Small intestine (tissue), 7 donors: ENCODE data around the gene REV1. TPM values are rescaled to one million over a fixed set of nuclear protein-coding genes. Genes with fewer than 3 reads are reported as not detected.
"Not testable (repeated sequence)": the region's sequence is repeated elsewhere in the genome, so short reads cannot be mapped to it uniquely, and the experiment has no call there.

Experiments used
- DNase-seq, 2 donors: peaks; one replicate each; pipeline versions ENCODE4 v3.0.0 to v3.0.0-alpha.2; 2013
- FAIRE-seq: peaks from 2 replicates; lab custom pipeline; 2012; peaks lifted over from hg19 to GRCh38; lab: Jason Lieb, UNC
- H3K27ac ChIP-seq, 3 donors: one replicate each; pipeline ENCODE4 v1.5.1; 2013; ENCODE audit warnings: low read length in 2 of 3, mild to moderate bottlenecking in 2 of 3, control low read depth in 1 of 3, inconsistent platforms in 1 of 3, low read depth in 1 of 3, moderate library complexity in 1 of 3
- H3K27me3 ChIP-seq, 3 donors: one replicate each; pipeline ENCODE4 v1.6.1; 2013; ENCODE audit warnings: low read length in 3 of 3, inconsistent platforms in 1 of 3; ENCODE audit not compliant: control insufficient read depth in 3 of 3, insufficient read depth in 3 of 3
- H3K36me3 ChIP-seq, 3 donors: one replicate each; pipeline ENCODE4 v1.6.1; 2013; ENCODE audit warnings: low read length in 3 of 3, inconsistent platforms in 1 of 3, low read depth in 1 of 3, mild to moderate bottlenecking in 1 of 3, moderate library complexity in 1 of 3; ENCODE audit not compliant: control insufficient read depth in 3 of 3, insufficient read depth in 2 of 3
- H3K4me1 ChIP-seq, 3 donors: one replicate each; pipeline ENCODE4 v1.6.1; 2013; ENCODE audit warnings: low read length in 2 of 3, inconsistent platforms in 1 of 3, low read depth in 1 of 3, mild to moderate bottlenecking in 1 of 3, moderate library complexity in 1 of 3; ENCODE audit not compliant: control insufficient read depth in 3 of 3, insufficient read depth in 2 of 3
- H3K4me3 ChIP-seq, 3 donors: one replicate each; pipeline ENCODE4 v1.5.1; 2013; ENCODE audit warnings: low read length in 3 of 3, control low read depth in 1 of 3, inconsistent platforms in 1 of 3, low read depth in 1 of 3, mild to moderate bottlenecking in 1 of 3, moderate library complexity in 1 of 3
- H3K9me3 ChIP-seq, 2 donors: one replicate each; pipeline ENCODE4 v1.6.1; 2013; ENCODE audit warnings: low read depth in 1 of 2, low read length in 1 of 2; ENCODE audit not compliant: control insufficient read depth in 2 of 2, insufficient read depth in 1 of 2
- WGBS, 3 donors: extraction: QIAGEN DNeasy Blood & Tissue Kit; methylation state at CpG; one replicate each; pipeline ENCODE4 v1.1.7; 2013; 5-methylcytosine and 5-hydroxymethylcytosine counted together
- polyA plus RNA-seq, 4 donors: library from polyadenylated mRNA; stranded (reverse) in 3 of 4; unstranded in 1 of 4; fragments of 200-250 nt in 3 of 4; fragments of 120-200 nt in 1 of 4; gene quantifications; one replicate each; pipeline versions ENCODE4 v1.2.1 to v1.2.3, GENCODE V29; 2013
- donor health status: healthy with polysubstance abuse.
- donor health status: control.
- donor health status: control.
- donor health status: Bipolar disorder and iron deficiency.
- donor health status: healthy.

REV1 gene
- polyA plus RNA-seq, 4 donors = 9.7 to 40.1 (median 17.8) TPM

DNA sequence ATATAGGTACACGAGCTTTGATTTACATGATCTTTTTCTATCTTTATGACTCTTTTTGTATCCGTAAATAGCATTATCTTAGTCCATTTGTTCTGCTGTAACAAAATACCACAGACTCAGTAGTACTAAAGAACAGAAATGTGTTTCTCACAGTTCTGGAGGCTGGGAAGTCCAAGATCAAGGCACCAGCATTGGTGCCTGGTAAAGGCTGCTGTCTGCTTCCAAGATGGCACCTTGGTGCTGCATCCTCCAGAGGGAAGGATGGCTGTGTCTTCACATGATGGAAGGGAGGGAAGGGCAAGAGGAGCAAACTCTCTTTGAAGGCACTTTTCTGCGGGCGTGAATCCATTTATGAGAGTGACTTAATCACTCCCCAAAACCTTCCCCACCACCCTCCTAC, 116.7 kb downstream of the REV1 start:
- FAIRE-seq (no peak), DNase-seq (no peak)
- no peak overlapping the region for H3K4me3 ChIP-seq
- H3K36me3 ChIP-seq = peaks cover 2 to 20% (median 10%) of the 10 kb centered on the region in 3 donors
- no peak overlapping the region for H3K27ac ChIP-seq
- H3K9me3 ChIP-seq = peaks cover 0 to 8% of the 10 kb centered on the region in 2 donors
- H3K4me1 ChIP-seq = no peaks in the 10 kb centered on the region
- WGBS, 3 donors = 94 to 97% (median 96%) methylated on average over 4 of the region's 4 CpGs
- no peaks in the 10 kb centered on the region for H3K27me3 ChIP-seq

- peaks cover 6 to 19% (median 10%) of the 10 kb centered on the region in 3 donors for H3K36me3 ChIP-seq
- H3K4me1 ChIP-seq, H3K9me3 ChIP-seq, H3K27ac ChIP-seq, H3K4me3 ChIP-seq, FAIRE-seq, DNase-seq, H3K27me3 ChIP-seq: not testable (repeated sequence)
- 77 to 89% (median 88%) methylated on average over 5 of the region's 5 CpGs for WGBS, 3 donors
These were observed 121.0 kb downstream of the REV1 start for GRCh38 chr2:99368854-99369253.

DNA sequence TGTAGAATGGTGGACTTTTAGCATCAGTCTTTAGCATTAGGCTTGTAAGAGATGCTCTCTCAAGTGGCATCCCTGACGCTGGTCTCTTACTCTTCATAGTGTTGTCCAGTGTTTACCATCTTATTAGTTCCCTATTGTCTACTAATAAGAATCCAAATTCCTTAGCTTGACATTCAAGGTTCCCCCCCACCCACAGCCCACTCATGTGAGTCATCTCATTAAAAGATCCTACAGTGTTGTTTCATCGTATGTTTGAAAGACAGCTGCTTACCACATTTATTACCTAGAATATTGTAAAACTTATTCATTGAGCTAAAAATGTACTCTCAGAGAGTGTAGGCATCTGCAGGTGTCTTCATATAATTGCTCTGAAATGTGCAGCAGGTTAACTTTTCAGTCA, 124.2 kb downstream of the REV1 start:
- DNase-seq (no peak), FAIRE-seq (no peak)
- H3K36me3 ChIP-seq = peaks cover 5 to 15% (median 10%) of the 10 kb centered on the region in 3 donors
- no peaks in the 10 kb centered on the region for H3K9me3 ChIP-seq
- no peak overlapping the region for H3K4me3 ChIP-seq
- WGBS, 3 donors = 37 to 89% (median 75%) methylated on average over 2 of the region's 2 CpGs
- no peak overlapping the region for H3K27ac ChIP-seq
- no peaks in the 10 kb centered on the region for H3K4me1 ChIP-seq
- H3K27me3 ChIP-seq = no peaks in the 10 kb centered on the region

GRCh38 chr2:99356853-99357252, 133.0 kb downstream of the REV1 start:
- H3K9me3 ChIP-seq = no peaks in the 10 kb centered on the region

DNA sequence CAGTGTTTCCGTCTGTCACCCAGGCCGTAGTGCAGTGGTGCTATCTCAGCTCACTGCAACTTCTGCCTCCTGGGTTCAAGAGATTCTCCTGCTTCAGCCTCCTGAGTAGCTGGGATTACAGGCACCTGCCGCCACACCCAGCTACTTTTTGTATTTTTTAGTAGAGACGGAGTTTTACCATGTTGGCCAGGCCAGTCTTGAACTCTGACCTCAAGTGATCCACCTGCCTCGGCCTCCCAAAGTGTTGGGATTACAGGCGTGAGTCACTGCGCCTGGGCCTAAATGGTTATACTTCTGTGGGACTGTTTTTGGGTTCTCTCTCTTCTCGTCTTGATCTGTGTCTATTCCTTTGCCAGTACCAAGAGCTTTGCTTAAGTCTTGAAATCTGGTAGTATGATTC, 135.0 kb downstream of the REV1 start:
- not testable (repeated sequence) for FAIRE-seq, DNase-seq, H3K4me1 ChIP-seq, H3K27ac ChIP-seq, H3K36me3 ChIP-seq, H3K27me3 ChIP-seq, H3K4me3 ChIP-seq, H3K9me3 ChIP-seq
- 89 to 90% (median 90%) methylated on average over 8 of the region's 8 CpGs for WGBS, 3 donors

More at GRCh38 chr2:99356853-99357252, 133.0 kb downstream of the REV1 start:
- FAIRE-seq (no peak), DNase-seq (no peak)
- Histone ChIP-seq H3K4me1 (no peaks in the 10 kb centered on the region), H3K36me3 (peaks cover 0 to 4% (median 0%) of the 10 kb centered on the region in 3 donors), H3K27ac (no peak overlapping the region), H3K4me3 (no peak overlapping the region), H3K27me3 (no peaks in the 10 kb centered on the region)

DNA sequence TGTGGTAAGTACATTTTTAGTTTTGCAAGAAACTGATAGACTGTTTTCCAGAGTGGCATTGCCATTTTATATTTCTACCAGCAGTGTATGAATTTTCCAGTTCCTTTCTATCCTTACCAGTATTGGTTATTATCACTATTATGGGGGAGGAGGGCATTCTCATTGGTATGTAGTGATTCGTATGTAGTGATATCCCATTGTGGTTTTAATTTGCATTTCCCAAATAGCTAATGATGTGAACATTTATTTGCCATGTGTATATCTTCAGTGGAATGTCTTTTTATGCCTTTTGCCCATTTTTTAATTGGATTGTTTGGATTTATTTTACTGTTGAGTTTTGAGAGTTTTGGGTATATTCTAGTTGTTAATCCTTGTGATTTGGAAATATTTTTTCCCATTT, 135.7 kb downstream of the REV1 start:
- Histone ChIP-seq H3K9me3 (no peaks in the 10 kb centered on the region), H3K36me3 (no peaks in the 10 kb centered on the region), H3K27ac (no peak overlapping the region), H3K4me1 (no peaks in the 10 kb centered on the region), H3K27me3 (no peaks in the 10 kb centered on the region), H3K4me3 (no peak overlapping the region)
- FAIRE-seq (no peak), DNase-seq (no peak)
- 87 to 89% (median 88%) methylated on average over 1 of the region's 1 CpG for WGBS, 3 donors

Other genes starting within 250 kb of the REV1 start
- gene LYG2, start 234.4 kb downstream of the REV1 start, polyA plus RNA-seq = under 1 TPM in 1 of 4 donors, not detected in 3; 0.10 TPM
- 10 to 100 TPM in 1 of 4 donors, 1 to 10 TPM in 3; 1.5 to 14.3 (median 3.6) TPM for gene LYG1, start 188.8 kb downstream of the REV1 start, polyA plus RNA-seq
- 10 to 100 TPM; 25.1 to 34.0 (median 29.6) TPM for gene TXNDC9, start 153.7 kb downstream of the REV1 start, polyA plus RNA-seq
- gene EIF5B, start 152.6 kb downstream of the REV1 start, polyA plus RNA-seq = 10 to 100 TPM; 21.0 to 43.0 (median 32.1) TPM